Cerebellar nuclear complex (tissue), 1 donor: Measurements from ENCODE around the gene BLMH.

Experiments
- DNase-seq, 2 experiments: peaks; one replicate each; lab custom pipeline; 2025; lab: John Stamatoyannopoulos, UW

BLMH gene

GRCh38 chr17:30304778-30305177, 13.0 kb upstream of the BLMH start:
- DNase-seq: no peak

GRCh38 chr17:30302241-30302640, 10.5 kb upstream of the BLMH start:
- no peak for DNase-seq

DNA sequence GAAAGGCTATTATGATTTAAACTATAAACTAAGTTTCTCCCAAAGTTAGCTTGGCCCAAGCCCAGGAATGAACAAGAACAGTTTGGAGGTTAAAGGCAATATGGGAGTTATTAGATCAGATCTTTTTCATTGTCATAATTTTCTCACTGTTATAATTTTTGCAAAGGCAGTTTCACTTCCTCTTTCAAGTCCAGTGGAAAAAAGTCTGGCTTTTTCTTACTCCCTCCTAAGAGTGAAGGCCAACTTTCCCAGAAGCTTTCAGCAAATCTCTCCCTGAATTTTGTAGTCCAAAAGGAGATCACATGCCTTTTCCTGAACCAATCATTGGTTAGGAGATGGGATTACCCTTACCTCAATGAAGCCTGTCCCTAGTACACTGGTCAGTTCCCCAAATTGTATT, 9.1 kb upstream of the BLMH start:
- DNase-seq: no peak

- DNase-seq: no peak
Measured at GRCh38 chr17:30299000-30299399, 7.3 kb upstream of the BLMH start.

DNA sequence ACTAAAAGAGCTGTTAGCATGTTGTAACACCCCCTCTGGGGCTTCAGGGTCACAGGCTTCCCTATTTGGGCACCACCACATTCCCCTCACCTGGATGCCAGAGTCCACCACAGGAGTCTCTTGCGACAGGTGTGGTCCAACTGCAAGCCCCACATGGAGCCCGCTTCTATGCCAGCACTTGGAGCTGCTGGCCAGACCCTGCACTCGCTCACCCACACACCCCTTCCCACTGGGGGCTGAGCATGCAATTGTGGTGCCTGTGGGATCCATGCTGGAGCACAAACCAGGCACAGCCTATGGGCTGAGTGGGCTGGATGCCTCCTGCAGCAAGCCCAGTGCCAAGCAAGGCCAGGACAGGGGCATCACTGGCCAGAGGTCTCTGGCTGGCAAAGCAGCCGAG, 6.0 kb upstream of the BLMH start:
- DNase-seq: no peak

DNA sequence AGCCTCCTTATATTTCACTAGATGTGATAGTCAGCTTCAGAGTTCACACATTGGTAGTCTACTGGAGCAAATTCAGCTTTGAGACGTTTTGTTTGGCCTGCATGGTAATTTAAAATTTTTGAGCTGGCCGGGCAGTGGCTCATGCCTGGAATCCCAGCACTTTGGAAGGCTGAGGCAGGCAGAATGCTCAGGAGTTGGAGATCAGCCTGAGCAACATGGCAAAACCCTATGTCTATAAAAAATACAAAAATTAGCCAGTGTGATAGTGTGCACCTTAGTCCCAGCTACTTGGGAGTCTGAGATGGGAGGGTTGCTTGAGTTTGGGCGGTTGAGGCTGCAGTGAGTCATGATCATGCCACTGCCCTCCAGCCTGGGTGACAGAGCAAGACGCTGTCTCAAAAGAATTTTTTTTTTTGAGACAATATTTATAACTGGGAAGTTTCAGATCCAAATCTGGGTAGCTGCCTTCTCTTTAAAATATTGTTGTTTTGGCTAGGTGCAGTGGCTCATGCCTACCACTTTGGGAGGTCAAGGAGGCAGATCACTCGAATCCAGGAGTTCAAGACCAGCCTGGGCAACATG, 4.8 kb upstream of the BLMH start:
- no peak for DNase-seq

GRCh38 chr17:30292286-30292858, 628 bp upstream of the BLMH start:
- no peak for DNase-seq

GRCh38 chr17:30290696-30291542, 825 bp downstream of the BLMH start:
- DNase-seq: no peak

DNA sequence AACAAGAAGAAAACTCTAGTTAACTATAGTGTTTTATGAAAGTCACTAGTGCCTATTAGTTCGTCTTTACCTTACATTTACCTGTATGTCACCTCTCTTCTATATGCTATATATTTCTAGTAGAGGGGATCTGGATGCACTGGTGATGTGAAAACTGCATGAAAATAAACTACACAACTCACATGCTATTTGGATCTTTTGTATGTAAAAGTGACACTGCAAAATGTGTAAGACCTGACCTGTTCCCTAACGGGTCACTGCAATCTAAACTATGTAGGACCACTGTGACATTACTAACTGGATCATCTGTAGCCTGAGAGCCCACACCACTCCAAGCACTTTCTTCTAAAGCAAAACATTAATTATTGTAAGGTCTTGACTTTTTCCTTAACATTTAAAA, 1.7 kb downstream of the BLMH start:
- DNase-seq: no peak

GRCh38 chr17:30279156-30279555, 12.6 kb downstream of the BLMH start:
- DNase-seq: no peak

- DNase-seq: no peak
Measured at GRCh38 chr17:30278032-30278431, 13.7 kb downstream of the BLMH start.

GRCh38 chr17:30275911-30276310, 15.8 kb downstream of the BLMH start:
- no peak for DNase-seq

GRCh38 chr17:30274887-30275286, 16.9 kb downstream of the BLMH start:
- DNase-seq: no peak

- DNase-seq: no peak
Measured at GRCh38 chr17:30273373-30273772, 18.4 kb downstream of the BLMH start.

GRCh38 chr17:30271102-30271501, 20.6 kb downstream of the BLMH start:
- no peak for DNase-seq

- DNase-seq: no peak
Measured at GRCh38 chr17:30267625-30268024, 24.1 kb downstream of the BLMH start.

DNA sequence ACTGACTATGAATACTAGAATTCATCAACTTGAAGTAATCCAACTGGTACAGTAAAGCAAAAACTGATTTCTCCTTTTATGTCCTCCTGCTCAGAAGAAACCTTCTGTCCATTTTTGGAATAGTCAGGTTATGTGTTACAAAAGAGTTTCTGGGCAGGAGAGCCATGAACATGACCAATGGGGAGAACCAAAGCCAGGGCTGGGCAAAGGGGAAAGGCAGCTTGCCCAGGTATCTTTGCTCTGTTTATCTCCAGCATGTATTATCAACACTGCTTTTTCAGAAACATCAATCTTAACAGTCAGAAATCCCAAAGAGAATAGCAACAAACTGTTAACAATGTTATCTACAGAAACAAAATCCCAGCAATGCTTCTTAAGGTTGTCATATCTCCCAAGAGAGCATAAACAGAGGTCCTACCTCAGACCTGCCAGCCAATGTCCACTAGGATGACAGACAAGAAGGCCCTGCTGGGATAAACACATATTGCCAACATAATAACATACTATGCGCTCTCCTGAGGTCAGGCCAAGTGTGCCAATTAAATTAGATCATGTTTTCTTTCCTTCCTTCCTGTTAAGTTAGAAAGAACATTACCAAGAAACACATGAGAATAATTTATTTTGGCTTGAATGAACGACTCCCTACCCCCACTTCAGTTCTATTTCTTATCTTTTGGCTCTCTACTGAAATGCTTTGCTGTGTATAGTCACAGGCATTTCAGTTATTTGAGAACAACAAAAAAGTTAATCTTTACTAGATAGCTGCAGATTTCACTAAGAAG, 28.0 kb downstream of the BLMH start:
- DNase-seq: no peak

DNA sequence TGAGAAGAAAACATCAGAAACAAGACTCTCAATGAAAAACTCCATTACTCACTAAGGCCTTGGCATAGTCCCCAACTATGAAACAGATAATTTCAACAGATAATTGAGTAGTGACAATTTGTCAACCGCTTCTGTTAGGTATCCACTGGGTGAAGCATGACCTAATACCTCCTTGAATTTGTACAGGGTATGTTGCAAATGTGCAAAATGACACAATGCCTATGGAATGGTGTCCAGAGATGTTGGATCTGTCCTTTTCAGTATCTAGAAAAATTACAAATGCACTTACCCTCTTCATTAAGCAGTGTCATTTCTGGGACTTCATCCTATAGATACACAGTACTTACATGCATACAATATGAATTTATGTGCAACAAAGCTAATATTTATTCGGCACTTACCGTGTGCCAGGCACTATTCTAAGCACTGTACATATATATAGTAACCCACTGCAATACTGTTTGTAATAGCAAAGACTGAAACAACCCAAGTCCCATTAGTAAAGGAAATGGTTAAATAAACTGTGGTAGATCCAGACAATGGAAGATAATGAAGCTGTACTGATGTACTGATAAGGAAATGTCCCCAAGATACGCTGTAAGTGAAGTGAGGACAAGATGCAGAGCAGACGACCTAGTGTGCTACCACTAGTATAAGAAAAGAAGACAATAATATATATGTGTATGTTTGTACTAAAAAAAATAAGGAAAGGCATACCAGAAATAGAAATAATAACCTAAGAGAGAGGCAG, 34.8 kb downstream of the BLMH start:
- no peak for DNase-seq

GRCh38 chr17:30254150-30254549, 37.6 kb downstream of the BLMH start:
- no peak for DNase-seq

DNA sequence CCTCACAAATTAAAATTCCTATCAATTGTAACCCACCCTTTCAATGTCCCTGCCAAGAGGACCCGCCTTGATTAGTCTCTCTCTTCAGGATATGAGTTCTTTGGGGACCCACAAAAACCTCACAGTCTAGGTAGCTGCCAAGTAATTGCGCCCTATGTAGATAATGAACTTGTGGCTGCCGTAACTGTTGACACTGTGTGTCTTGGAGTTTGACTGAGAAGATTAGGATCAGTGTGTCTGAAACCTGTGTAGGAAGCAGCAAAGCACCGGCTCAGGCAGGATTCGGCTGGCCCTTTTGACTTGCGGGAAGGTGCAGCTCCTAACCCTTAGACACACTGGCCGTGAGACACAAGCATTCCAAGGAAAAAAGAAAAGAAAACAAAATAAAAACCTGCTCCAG, 38.4 kb downstream of the BLMH start:
- DNase-seq: no peak

GRCh38 chr17:30251931-30252330, 39.8 kb downstream of the BLMH start:
- no peak for DNase-seq

DNA sequence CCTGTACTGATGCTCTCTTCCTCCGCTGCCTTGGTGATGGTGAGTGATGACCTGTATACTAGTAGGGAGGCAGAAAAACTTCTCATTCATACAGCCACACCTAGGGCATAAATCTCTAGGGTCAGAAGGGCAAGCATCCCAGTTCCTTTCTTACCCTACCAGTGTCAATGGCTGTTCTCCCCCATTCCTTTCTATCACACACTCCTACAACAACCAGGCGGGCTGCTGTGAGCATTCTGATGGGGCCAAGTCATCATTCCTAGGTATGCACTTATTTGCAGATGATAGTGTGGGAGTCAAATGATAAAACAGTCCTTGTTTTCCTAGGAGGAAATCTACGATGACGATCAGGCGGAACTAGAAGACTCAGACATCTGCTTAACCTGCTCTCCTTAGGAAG, 42.3 kb downstream of the BLMH start:
- no peak for DNase-seq
